A673 (cell line): ENCODE measurements around the gene SLC46A1. TPM values are rescaled to one million over a fixed set of nuclear protein-coding genes. Genes with fewer than 3 reads are reported as not detected.

Experiments
- BruUV-seq: library from RNA; stranded (reverse); fragments of 400-500 nt; replicated peaks from 2 replicates; lab custom pipeline; 2021; lab: Mats Ljungman, UMichigan
- CTCF ChIA-PET: fragments of 300-600 bp; sonication (Branson Sonifier 250); formaldehyde crosslinking; loops from one replicate; lab custom pipeline; 2022; ENCODE audit warnings: antibody characterized with exemption; lab: Charles Lee
- POLR2A ChIA-PET: fragments of 300-600 bp; sonication (Branson Sonifier 250); formaldehyde crosslinking; loops from one replicate; lab custom pipeline; 2022; ENCODE audit warnings: antibody characterized with exemption; ENCODE audit not compliant: low non-redundant PET; lab: Charles Lee
- DNase-seq: peaks from one replicate; pipeline ENCODE4 v3.0.0-alpha.2; 2015; ENCODE audit warnings: low spot score
- H3K27ac ChIP-seq: fragments of 200-600 bp; sonication (generic); 2 replicates; pipeline ENCODE4 v1.5.1; 2016; ENCODE audit warnings: mixed run types, low read depth, mild to moderate bottlenecking, mixed read lengths, antibody characterized with exemption, low read length; ENCODE audit not compliant: poor library complexity, severe bottlenecking
- H3K27me3 ChIP-seq: fragments of 200-600 bp; sonication (generic); replicated peaks from 2 replicates; pipeline ENCODE4 v1.6.1; 2017; ENCODE audit warnings: mixed run types, low read depth, mild to moderate bottlenecking, mixed read lengths, antibody characterized with exemption, low read length; ENCODE audit not compliant: insufficient read depth, poor library complexity
- H3K36me3 ChIP-seq: fragments of 200-600 bp; sonication (generic); 2 replicates; pipeline ENCODE4 v1.6.1; 2016; ENCODE audit warnings: mixed run types, mild to moderate bottlenecking, mixed read lengths, antibody characterized with exemption, low read length; ENCODE audit not compliant: insufficient read depth, poor library complexity, severe bottlenecking
- H3K4me1 ChIP-seq: fragments of 200-600 bp; sonication (generic); 2 replicates; pipeline ENCODE4 v1.6.1; 2017; ENCODE audit warnings: mixed run types, mild to moderate bottlenecking, mixed read lengths, antibody characterized with exemption, low read length; ENCODE audit not compliant: insufficient read depth, poor library complexity, severe bottlenecking
- H3K4me3 ChIP-seq: fragments of 200-600 bp; sonication (generic); 2 replicates; pipeline ENCODE4 v1.5.1; 2016; ENCODE audit warnings: low read depth, mixed run types, mild to moderate bottlenecking, mixed read lengths, low read length; ENCODE audit not compliant: poor library complexity, severe bottlenecking
- H3K9me3 ChIP-seq: fragments of 200-600 bp; sonication (generic); 2 replicates; pipeline ENCODE4 v1.6.1; 2016; ENCODE audit warnings: mixed run types, low read depth, mild to moderate bottlenecking, mixed read lengths, antibody characterized with exemption, low read length; ENCODE audit not compliant: poor library complexity, severe bottlenecking
- CTCF ChIP-seq: fragments of 300-800, 200-600 bp; sonication (generic); conservative IDR thresholded peaks from 2 replicates; pipeline ENCODE4 v1.5.1; 2017; ENCODE audit warnings: low read depth, mild to moderate bottlenecking, antibody characterized with exemption, low read length, moderate library complexity, mixed read lengths
- EZH2 ChIP-seq: fragments of 200-600 bp; sonication (generic); IDR thresholded peaks from 2 replicates; pipeline ENCODE4 v1.6.1; 2017; ENCODE audit warnings: borderline replicate concordance, low read depth, mild to moderate bottlenecking, mixed read lengths, antibody characterized with exemption, low read length; ENCODE audit not compliant: poor library complexity, severe bottlenecking
- intact Hi-C: fragments of 100-400 bp; cut with micrococcal nuclease; formaldehyde crosslinking; loops from one replicate; pipeline ENCODE4 v1.10.0; 2022; ENCODE audit not compliant: unreplicated experiment
- total RNA-seq: library from RNA; stranded (reverse); gene quantifications from 2 replicates; pipeline ENCODE4 v1.2.3, GENCODE V29; 2021

Gene SLC46A1
- total RNA-seq, 1 experiment from 2014 or later = 4.4 TPM

- BruUV-seq = no TSS peak
- intact Hi-C loops = no loop called here
- CTCF ChIA-PET = interaction anchor here (0.9 kb wide), 1 partner anchor 21 kb away, joined by 3 read pairs; no protein-coding TSS in a partner anchor
These were observed 10.0 kb downstream of the SLC46A1 start for GRCh38 chr17:28395968-28396367.

GRCh38 chr17:28395426-28395825, 10.6 kb downstream of the SLC46A1 start:
- Histone ChIP-seq H3K36me3 (peaks cover 20% of the 10 kb centered on the region), H3K4me1 (no peaks in the 10 kb centered on the region), H3K27ac (no peak overlapping the region), H3K4me3 (no peak overlapping the region), H3K9me3 (no peaks in the 10 kb centered on the region), H3K27me3 (no peaks in the 10 kb centered on the region)
- CTCF ChIA-PET = no interaction called here
- DNase-seq = no peak
- TF ChIP-seq CTCF (no peak), EZH2 (no peak)
- BruUV-seq = no TSS peak
- intact Hi-C loops = no loop called here
- POLR2A ChIA-PET = no interaction called here

More at GRCh38 chr17:28395968-28396367, 10.0 kb downstream of the SLC46A1 start:
- H3K4me1 ChIP-seq = no peaks in the 10 kb centered on the region
- H3K27me3 ChIP-seq = no peaks in the 10 kb centered on the region
- DNase-seq = no peak
- TF ChIP-seq CTCF = no peak
- TF ChIP-seq EZH2 = no peak
- POLR2A ChIA-PET = no interaction called here
- H3K9me3 ChIP-seq = no peaks in the 10 kb centered on the region
- no peak overlapping the region for H3K4me3 ChIP-seq
- H3K36me3 ChIP-seq = peaks cover 18% of the 10 kb centered on the region
- no peak overlapping the region for H3K27ac ChIP-seq

GRCh38 chr17:28394337-28395116, 11.5 kb downstream of the SLC46A1 start:
- intact Hi-C loops = no loop called here
- POLR2A ChIA-PET = no interaction called here
- Histone ChIP-seq H3K4me1 (no peaks in the 10 kb centered on the region), H3K9me3 (no peaks in the 10 kb centered on the region), H3K4me3 (no peak overlapping the region), H3K27me3 (no peaks in the 10 kb centered on the region), H3K27ac (no peak overlapping the region), H3K36me3 (peaks cover 28% of the 10 kb centered on the region)
- CTCF ChIA-PET = no interaction called here
- no TSS peak for BruUV-seq
- DNase-seq = no peak
- TF ChIP-seq EZH2 (no peak), CTCF (no peak)
